Skeletal muscle tissue (tissue), 4 donors: ENCODE results near the gene MAP3K12. TPM values are rescaled to one million over a fixed set of nuclear protein-coding genes. Genes with fewer than 3 reads are reported as not detected.
A peak's percentile ranks its signal among the peaks of the same experiment; 100 is the strongest.

ENCODE experiments used
- H3K27ac ChIP-seq: one replicate; pipeline ENCODE4 v1.7.0; 2013; ENCODE audit warnings: mild to moderate bottlenecking, low read depth, low read length, inconsistent platforms
- H3K27me3 ChIP-seq, 3 donors: one replicate each; pipeline ENCODE4 v1.7.0; 2013; ENCODE audit warnings: low read length in 3 of 3; ENCODE audit not compliant: control insufficient read depth in 3 of 3, insufficient read depth in 3 of 3
- H3K36me3 ChIP-seq, 3 donors: one replicate each; pipeline ENCODE4 v1.7.0; 2013; ENCODE audit warnings: low read length in 3 of 3; ENCODE audit not compliant: control insufficient read depth in 3 of 3, insufficient read depth in 3 of 3
- H3K4me1 ChIP-seq, 3 donors: one replicate each; pipeline ENCODE4 v1.7.0; 2013; ENCODE audit warnings: low read length in 3 of 3, mild to moderate bottlenecking in 3 of 3; ENCODE audit not compliant: control insufficient read depth in 3 of 3, insufficient read depth in 3 of 3
- H3K4me3 ChIP-seq, 3 donors: one replicate each; pipeline ENCODE4 v1.7.0; 2013; ENCODE audit warnings: low read length in 3 of 3
- H3K9ac ChIP-seq, 3 donors: one replicate each; pipeline ENCODE4 v1.7.0; 2013; ENCODE audit warnings: low read length in 3 of 3, mild to moderate bottlenecking in 3 of 3, moderate library complexity in 2 of 3, low read depth in 1 of 3
- H3K9me3 ChIP-seq, 3 donors: one replicate each; pipeline ENCODE4 v1.7.0; 2013; ENCODE audit warnings: low read length in 3 of 3; ENCODE audit not compliant: control insufficient read depth in 3 of 3
- total RNA-seq: library from RNA; depleted of rRNA; stranded (reverse); fragments of >200 nt; gene quantifications from one replicate; pipeline ENCODE4 v1.2.3, GENCODE V29; 2014
- donor health status: Osteomylitis.

Gene MAP3K12
- total RNA-seq, 1 donor from 2014 or later: 4.7 TPM

GRCh38 chr12:53474819-53475218 lies 24.4 kb downstream of the MAP3K12 start:
- Histone ChIP-seq H3K4me1 (peaks cover 47 to 67% (median 58%) of the 10 kb centered on the region in 3 donors), H3K9ac (peak overlapping the region in 1 of 3 donors; percentile 33), H3K27ac (peak overlapping the region; percentile 8), H3K36me3 (peaks cover 50 to 82% (median 75%) of the 10 kb centered on the region in 3 donors), H3K4me3 (no peak overlapping the region), H3K27me3 (no peaks in the 10 kb centered on the region), H3K9me3 (no peaks in the 10 kb centered on the region)

GRCh38 chr12:53474077-53474476 lies 25.2 kb downstream of the MAP3K12 start:
- H3K36me3 ChIP-seq: peaks cover 53 to 82% (median 74%) of the 10 kb centered on the region in 3 donors
- no peaks in the 10 kb centered on the region for H3K9me3 ChIP-seq
- no peak overlapping the region for H3K9ac ChIP-seq
- H3K4me3 ChIP-seq: no peak overlapping the region
- no peaks in the 10 kb centered on the region for H3K27me3 ChIP-seq
- H3K27ac ChIP-seq: peak overlapping the region; percentile 8
- H3K4me1 ChIP-seq: peaks cover 50 to 67% (median 56%) of the 10 kb centered on the region in 3 donors

DNA sequence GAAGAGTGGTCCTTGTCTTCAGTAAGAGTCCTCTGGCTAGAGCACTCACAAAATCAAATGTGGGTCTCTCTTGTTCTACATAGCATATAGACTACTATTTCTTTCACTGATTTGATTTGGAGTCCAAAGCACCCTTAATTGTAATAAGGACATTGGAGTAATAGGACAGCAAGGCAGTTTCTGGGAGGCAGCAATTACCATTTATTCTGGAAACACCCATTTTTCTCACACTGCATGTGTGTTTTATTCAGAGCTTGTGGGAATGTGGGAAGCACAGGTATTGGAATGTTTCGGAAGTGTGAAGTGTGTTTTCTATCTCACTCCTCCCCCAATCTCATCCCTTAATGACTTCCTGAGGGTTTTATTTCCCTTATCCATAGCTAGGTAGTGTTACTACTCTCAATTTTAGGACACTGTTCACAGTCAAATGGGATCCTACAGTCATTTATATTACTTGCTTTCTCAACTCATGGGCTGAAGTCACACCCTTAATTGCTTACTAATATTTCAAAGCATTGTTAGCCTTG lies 27.1 kb downstream of the MAP3K12 start:
- Histone ChIP-seq H3K4me1 (peaks cover 57 to 70% (median 59%) of the 10 kb centered on the region in 3 donors), H3K27ac (no peak overlapping the region), H3K9me3 (no peaks in the 10 kb centered on the region)

GRCh38 chr12:53468282-53468681 lies 31.0 kb downstream of the MAP3K12 start:
- H3K27me3 ChIP-seq: no peaks in the 10 kb centered on the region
- H3K4me1 ChIP-seq: peaks cover 63 to 78% (median 68%) of the 10 kb centered on the region in 3 donors
- H3K9me3 ChIP-seq: no peaks in the 10 kb centered on the region
- H3K9ac ChIP-seq: no peak overlapping the region
- no peak overlapping the region for H3K4me3 ChIP-seq
- peak overlapping the region; percentile 61 for H3K27ac ChIP-seq
- H3K36me3 ChIP-seq: peaks cover 70 to 88% (median 84%) of the 10 kb centered on the region in 3 donors

More for the DNA sequence above, 27.1 kb downstream of the MAP3K12 start:
- no peaks in the 10 kb centered on the region for H3K27me3 ChIP-seq
- no peak overlapping the region for H3K4me3 ChIP-seq
- H3K36me3 ChIP-seq: peaks cover 60 to 89% (median 79%) of the 10 kb centered on the region in 3 donors
- H3K9ac ChIP-seq: no peak overlapping the region

- Histone ChIP-seq H3K4me1 (peaks cover 67 to 79% (median 69%) of the 10 kb centered on the region in 3 donors), H3K27me3 (no peaks in the 10 kb centered on the region), H3K4me3 (no peak overlapping the region), H3K9me3 (no peaks in the 10 kb centered on the region), H3K27ac (peak overlapping the region; percentile 61), H3K36me3 (peaks cover 74 to 91% (median 88%) of the 10 kb centered on the region in 3 donors), H3K9ac (no peak overlapping the region)
Measured at GRCh38 chr12:53467880-53468279, 31.4 kb downstream of the MAP3K12 start.

- peaks cover 70 to 79% (median 71%) of the 10 kb centered on the region in 3 donors for H3K4me1 ChIP-seq
- peaks cover 77 to 91% (median 91%) of the 10 kb centered on the region in 3 donors for H3K36me3 ChIP-seq
- no peaks in the 10 kb centered on the region for H3K27me3 ChIP-seq
- H3K9ac ChIP-seq: no peak overlapping the region
- H3K4me3 ChIP-seq: no peak overlapping the region
- peak overlapping the region; percentile 61 for H3K27ac ChIP-seq
- H3K9me3 ChIP-seq: no peaks in the 10 kb centered on the region
Measured at GRCh38 chr12:53467082-53467481, 32.2 kb downstream of the MAP3K12 start.

DNA sequence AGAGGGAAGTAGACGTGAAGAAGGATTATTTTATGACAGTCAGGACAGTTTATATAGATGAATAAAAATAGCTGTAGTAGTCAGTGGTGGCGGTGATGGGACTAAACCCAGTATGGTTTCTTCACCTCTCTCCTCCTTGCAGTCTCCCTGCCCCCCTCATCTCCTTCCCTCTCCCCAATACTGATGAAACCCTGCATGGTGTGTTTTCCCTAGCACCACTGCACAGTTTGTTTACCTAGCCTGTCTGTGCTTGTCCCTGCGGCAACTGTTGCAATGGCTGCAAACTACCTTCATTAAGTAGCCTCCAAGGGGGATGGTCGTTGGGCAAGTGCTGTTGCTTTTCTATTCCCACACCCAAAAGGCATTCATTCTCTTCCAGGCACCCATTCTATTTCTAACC lies 32.6 kb downstream of the MAP3K12 start:
- no peak overlapping the region for H3K9ac ChIP-seq
- H3K36me3 ChIP-seq: peaks cover 78 to 91% (median 91%) of the 10 kb centered on the region in 3 donors
- peak overlapping the region; percentile 61 for H3K27ac ChIP-seq
- H3K27me3 ChIP-seq: no peaks in the 10 kb centered on the region
- H3K4me3 ChIP-seq: no peak overlapping the region
- H3K9me3 ChIP-seq: no peaks in the 10 kb centered on the region
- H3K4me1 ChIP-seq: peaks cover 73 to 80% (median 74%) of the 10 kb centered on the region in 3 donors

DNA sequence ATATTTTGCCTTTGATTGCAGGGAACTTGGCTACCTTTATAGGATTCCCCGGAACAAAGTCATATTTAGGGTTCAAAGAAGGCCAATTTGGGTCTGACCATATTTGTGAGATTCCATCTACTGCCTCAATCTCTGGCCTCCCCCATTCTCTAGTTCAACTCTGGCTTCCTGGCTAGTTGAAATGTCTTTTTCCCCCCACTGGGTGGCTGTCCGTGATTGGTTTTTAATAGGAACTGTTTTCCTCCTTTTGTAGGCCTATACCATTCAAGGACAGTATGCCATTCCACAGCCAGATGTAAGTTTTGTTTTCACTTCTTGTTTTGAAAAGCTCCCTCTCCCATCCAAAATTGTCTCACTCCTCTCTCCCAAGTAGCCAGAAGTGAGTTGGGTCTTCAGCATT lies 33.6 kb downstream of the MAP3K12 start:
- H3K36me3 ChIP-seq: peaks cover 79 to 93% (median 92%) of the 10 kb centered on the region in 3 donors
- peak overlapping the region; percentile 61 for H3K27ac ChIP-seq
- peaks cover 78 to 86% (median 81%) of the 10 kb centered on the region in 3 donors for H3K4me1 ChIP-seq
- H3K9ac ChIP-seq: peak overlapping the region in 2 of 3 donors; percentile 2 to 43
- no peak overlapping the region for H3K4me3 ChIP-seq
- no peaks in the 10 kb centered on the region for H3K9me3 ChIP-seq
- no peaks in the 10 kb centered on the region for H3K27me3 ChIP-seq

- Histone ChIP-seq H3K9me3 (no peaks in the 10 kb centered on the region), H3K36me3 (peaks cover 80 to 94% (median 93%) of the 10 kb centered on the region in 3 donors), H3K9ac (peak overlapping the region in 2 of 3 donors; percentile 2 to 63), H3K4me3 (no peak overlapping the region), H3K27ac (peak overlapping the region; percentile 61), H3K27me3 (no peaks in the 10 kb centered on the region), H3K4me1 (peaks cover 82 to 88% (median 86%) of the 10 kb centered on the region in 3 donors)
Measured at GRCh38 chr12:53464685-53465418, 34.4 kb downstream of the MAP3K12 start.
